ENCODE results near the gene RTN1.

The RTN1 gene

GRCh38 chr14:59585891-59586554 is 284.6 kb downstream of the RTN1 start:
- Histone ChIP-seq H3K27ac (no peak overlapping the region), H3K36me3 (ENCODE audit: control insufficient read depth, insufficient read depth, low read length) (no peaks in the 10 kb centered on the region), H3K79me2 (no peaks in the 10 kb centered on the region), H2AFZ (no peak overlapping the region), H3K4me2 (ENCODE audit: low read length) (no peak overlapping the region), H3K4me3 (ENCODE audit: low read depth, low read length) (no peak overlapping the region), H3K9ac (no peak overlapping the region), H3K9me3 (ENCODE audit: control insufficient read depth, low read length) (no peaks in the 10 kb centered on the region), H3K27me3 (ENCODE audit: control insufficient read depth, insufficient read depth, low read length) (no peaks in the 10 kb centered on the region), H3K4me1 (no peaks in the 10 kb centered on the region)
- no peak for TF ChIP-seq CTCF (IDR thresholded peaks at IDR 0.05)

GRCh38 chr14:59583755-59584154 is 286.8 kb downstream of the RTN1 start:
- no peak overlapping the region for H3K4me2 ChIP-seq (ENCODE audit: low read length)
- H3K4me3 ChIP-seq (ENCODE audit: low read depth, low read length), result no peak overlapping the region
- no peaks in the 10 kb centered on the region for H3K4me1 ChIP-seq
- H3K27ac ChIP-seq, result no peak overlapping the region
- H3K79me2 ChIP-seq, result no peaks in the 10 kb centered on the region
- no peaks in the 10 kb centered on the region for H3K36me3 ChIP-seq (ENCODE audit: control insufficient read depth, insufficient read depth, low read length)
- H2AFZ ChIP-seq, result no peak overlapping the region
- no peaks in the 10 kb centered on the region for H3K27me3 ChIP-seq (ENCODE audit: control insufficient read depth, insufficient read depth, low read length)
- no peaks in the 10 kb centered on the region for H3K9me3 ChIP-seq (ENCODE audit: control insufficient read depth, low read length)
- H3K9ac ChIP-seq, result no peak overlapping the region
- TF ChIP-seq CTCF (IDR thresholded peaks at IDR 0.05), result no peak

GRCh38 chr14:59582845-59583509 is 287.6 kb downstream of the RTN1 start:
- no peak overlapping the region for H3K9ac ChIP-seq
- H2AFZ ChIP-seq, result no peak overlapping the region
- H3K79me2 ChIP-seq, result no peaks in the 10 kb centered on the region
- H3K4me3 ChIP-seq (ENCODE audit: low read depth, low read length), result no peak overlapping the region
- TF ChIP-seq CTCF (IDR thresholded peaks at IDR 0.05), result no peak
- H3K36me3 ChIP-seq (ENCODE audit: control insufficient read depth, insufficient read depth, low read length), result no peaks in the 10 kb centered on the region
- H3K4me2 ChIP-seq (ENCODE audit: low read length), result no peak overlapping the region
- no peaks in the 10 kb centered on the region for H3K27me3 ChIP-seq (ENCODE audit: control insufficient read depth, insufficient read depth, low read length)
- H3K9me3 ChIP-seq (ENCODE audit: control insufficient read depth, low read length), result no peaks in the 10 kb centered on the region
- no peak overlapping the region for H3K27ac ChIP-seq
- no peaks in the 10 kb centered on the region for H3K4me1 ChIP-seq

GRCh38 chr14:59582161-59582560 is 288.4 kb downstream of the RTN1 start:
- Histone ChIP-seq H3K27me3 (ENCODE audit: control insufficient read depth, insufficient read depth, low read length) (no peaks in the 10 kb centered on the region), H3K4me1 (no peaks in the 10 kb centered on the region), H3K9me3 (ENCODE audit: control insufficient read depth, low read length) (no peaks in the 10 kb centered on the region), H3K4me2 (ENCODE audit: low read length) (no peak overlapping the region), H3K4me3 (ENCODE audit: low read depth, low read length) (no peak overlapping the region), H3K27ac (no peak overlapping the region), H3K79me2 (no peaks in the 10 kb centered on the region), H3K36me3 (ENCODE audit: control insufficient read depth, insufficient read depth, low read length) (no peaks in the 10 kb centered on the region), H3K9ac (no peak overlapping the region), H2AFZ (no peak overlapping the region)
- no peak for TF ChIP-seq CTCF (IDR thresholded peaks at IDR 0.05)

- Histone ChIP-seq H3K27ac (no peak overlapping the region), H2AFZ (no peak overlapping the region), H3K9me3 (ENCODE audit: control insufficient read depth, low read length) (no peaks in the 10 kb centered on the region), H3K4me2 (ENCODE audit: low read length) (no peak overlapping the region), H3K36me3 (ENCODE audit: control insufficient read depth, insufficient read depth, low read length) (no peaks in the 10 kb centered on the region), H3K4me1 (peaks cover 3% of the 10 kb centered on the region), H3K9ac (no peak overlapping the region), H3K27me3 (ENCODE audit: control insufficient read depth, insufficient read depth, low read length) (no peaks in the 10 kb centered on the region), H3K79me2 (no peaks in the 10 kb centered on the region), H3K4me3 (ENCODE audit: low read depth, low read length) (no peak overlapping the region)
- no peak for TF ChIP-seq CTCF (IDR thresholded peaks at IDR 0.05)
These were observed 289.7 kb downstream of the RTN1 start for GRCh38 chr14:59580911-59581310.
